HEK293 (cell line): ENCODE data around the gene ZBTB20.

ENCODE experiments used
- CTCF ChIA-PET: fragments of 350-600 bp; formaldehyde crosslinking; extraction: SDS; loops from one replicate; lab custom pipeline; 2021; ENCODE audit warnings: antibody characterized with exemption; lab: Yijun Ruan, JAX
- POLR2A ChIA-PET: fragments of 300-600 bp; formaldehyde crosslinking; extraction: SDS; loops from one replicate; lab custom pipeline; 2020; ENCODE audit warnings: antibody characterized with exemption, inconsistent platforms; lab: Yijun Ruan, JAX
- H3K27ac ChIP-seq: fragments of 200-500 bp; sonication (Bioruptor generic); 2 replicates; pipeline ENCODE4 v1.5.1; 2014; ENCODE audit warnings: low read depth, low read length, control low read depth, inconsistent platforms; ENCODE audit errors: extremely low read depth
- H3K36me3 ChIP-seq, 2 experiments: fragments of 200-500 bp in 1 of 2; sonication (Bioruptor generic) in 1 of 2; 1 replicate in 1 of 2; 2 replicates in 1 of 2; pipeline ENCODE4 v1.5.1; 2014 to 2017; ENCODE audit warnings: inconsistent platforms in 2 of 2, low read length in 2 of 2; ENCODE audit not compliant: control insufficient read depth in 2 of 2, insufficient read depth in 1 of 2
- H3K4me1 ChIP-seq: fragments of 200-500 bp; sonication (Bioruptor generic); 2 replicates; pipeline ENCODE4 v1.5.1; 2014; ENCODE audit warnings: mild to moderate bottlenecking, low read length, inconsistent platforms; ENCODE audit not compliant: control insufficient read depth, insufficient read depth
- H3K4me3 ChIP-seq: 2 replicates; pipeline ENCODE4 v1.5.1; 2011; ENCODE audit warnings: low read depth, mild to moderate bottlenecking, control low read depth, low read length, moderate library complexity
- H3K9me3 ChIP-seq: fragments of 200-500 bp; sonication (Bioruptor generic); 2 replicates; pipeline ENCODE4 v1.5.1; 2014; ENCODE audit warnings: low read depth, low read length, inconsistent platforms; ENCODE audit not compliant: control insufficient read depth, insufficient read depth
- BCL11B ChIP-seq: fragments of 450-650 bp; formaldehyde crosslinking; IDR thresholded peaks from 2 replicates; pipeline ENCODE4 v1.5.1; 2016; ENCODE audit warnings: low read depth, missing biosample characterization, missing genetic modification characterization
- KLF16 ChIP-seq: fragments of 450-650 bp; formaldehyde crosslinking; IDR thresholded peaks from 2 replicates; pipeline ENCODE4 v1.5.1; 2017; ENCODE audit warnings: missing biosample characterization, missing genetic modification characterization
- KLF17 ChIP-seq: fragments of 450-650 bp; formaldehyde crosslinking; IDR thresholded peaks from 2 replicates; pipeline ENCODE4 v1.5.1; 2016; ENCODE audit warnings: missing biosample characterization, missing genetic modification characterization
- PRDM6 ChIP-seq: fragments of 450-650 bp; formaldehyde crosslinking; IDR thresholded peaks from 2 replicates; pipeline ENCODE4 v1.5.1; 2017; ENCODE audit warnings: missing biosample characterization, missing genetic modification characterization
- RBAK ChIP-seq: fragments of 450-650 bp; formaldehyde crosslinking; IDR thresholded peaks from 2 replicates; pipeline ENCODE4 v1.5.1; 2016; ENCODE audit warnings: missing biosample characterization, missing genetic modification characterization
- SCRT2 ChIP-seq: fragments of 450-650 bp; formaldehyde crosslinking; IDR thresholded peaks from 2 replicates; pipeline ENCODE4 v1.5.1; 2016; ENCODE audit warnings: missing biosample characterization, missing genetic modification characterization
- ZBTB21 ChIP-seq: fragments of 450-650 bp; formaldehyde crosslinking; IDR thresholded peaks from 2 replicates; pipeline ENCODE4 v1.5.1; 2017; ENCODE audit warnings: missing biosample characterization, missing genetic modification characterization
- ZBTB48 ChIP-seq: fragments of 450-650 bp; formaldehyde crosslinking; IDR thresholded peaks from 2 replicates; pipeline ENCODE4 v1.5.1; 2016; ENCODE audit warnings: missing biosample characterization, missing genetic modification characterization
- ZBTB49 ChIP-seq: fragments of 450-650 bp; formaldehyde crosslinking; IDR thresholded peaks from 2 replicates; pipeline ENCODE4 v1.5.1; 2016; ENCODE audit warnings: missing biosample characterization, missing genetic modification characterization, low read depth
- ZNF184 ChIP-seq: fragments of 450-650 bp; IDR thresholded peaks from 2 replicates; pipeline ENCODE4 v1.5.1; 2018; ENCODE audit warnings: missing biosample characterization, mild to moderate bottlenecking, missing genetic modification characterization
- ZNF202 ChIP-seq: fragments of 450-650 bp; formaldehyde crosslinking; IDR thresholded peaks from 2 replicates; pipeline ENCODE4 v1.5.1; 2016; ENCODE audit warnings: missing biosample characterization, missing genetic modification characterization, borderline replicate concordance
- ZNF292 ChIP-seq: fragments of 450-650 bp; formaldehyde crosslinking; IDR thresholded peaks from 2 replicates; pipeline ENCODE4 v1.5.1; 2016; ENCODE audit warnings: low read depth, missing biosample characterization, missing genetic modification characterization, borderline replicate concordance
- ZNF394 ChIP-seq: fragments of 450-650 bp; formaldehyde crosslinking; IDR thresholded peaks from 2 replicates; pipeline ENCODE4 v1.5.1; 2016; ENCODE audit warnings: missing biosample characterization, missing genetic modification characterization, mild to moderate bottlenecking, moderate library complexity, borderline replicate concordance
- ZNF404 ChIP-seq: fragments of 450-650 bp; formaldehyde crosslinking; IDR thresholded peaks from 2 replicates; pipeline ENCODE4 v1.5.1; 2017; ENCODE audit warnings: missing biosample characterization, missing genetic modification characterization
- ZNF433 ChIP-seq: fragments of 450-650 bp; formaldehyde crosslinking; IDR thresholded peaks from 2 replicates; pipeline ENCODE4 v1.5.1; 2016; ENCODE audit warnings: missing biosample characterization, missing genetic modification characterization, low read depth
- ZNF501 ChIP-seq: fragments of 450-650 bp; formaldehyde crosslinking; IDR thresholded peaks from 2 replicates; pipeline ENCODE4 v1.5.1; 2016; ENCODE audit warnings: missing biosample characterization, missing genetic modification characterization
- ZNF514 ChIP-seq: fragments of 450-650 bp; formaldehyde crosslinking; IDR thresholded peaks from 2 replicates; pipeline ENCODE4 v1.5.1; 2016; ENCODE audit warnings: missing biosample characterization, missing genetic modification characterization
- ZNF529 ChIP-seq: fragments of 450-650 bp; formaldehyde crosslinking; IDR thresholded peaks from 2 replicates; pipeline ENCODE4 v1.5.1; 2017; ENCODE audit warnings: missing genetic modification characterization, missing biosample characterization; ENCODE audit not compliant: insufficient replicate concordance
- ZNF544 ChIP-seq: fragments of 450-650 bp; formaldehyde crosslinking; IDR thresholded peaks from 2 replicates; pipeline ENCODE4 v1.5.0; 2017; ENCODE audit warnings: missing biosample characterization, missing genetic modification characterization
- ZNF561 ChIP-seq: fragments of 450-650 bp; IDR thresholded peaks from 2 replicates; pipeline ENCODE4 v1.5.1; 2018; ENCODE audit warnings: missing biosample characterization, missing genetic modification characterization, borderline replicate concordance
- ZNF664 ChIP-seq: fragments of 450-650 bp; formaldehyde crosslinking; IDR thresholded peaks from 2 replicates; pipeline ENCODE4 v1.5.1; 2016; ENCODE audit warnings: missing biosample characterization, missing genetic modification characterization
- ZNF692 ChIP-seq: fragments of 450-650 bp; formaldehyde crosslinking; IDR thresholded peaks from 2 replicates; pipeline ENCODE4 v1.5.1; 2016; ENCODE audit warnings: missing biosample characterization, missing genetic modification characterization
- ZNF701 ChIP-seq: fragments of 450-650 bp; formaldehyde crosslinking; IDR thresholded peaks from 2 replicates; pipeline ENCODE4 v1.5.1; 2016; ENCODE audit warnings: missing biosample characterization, missing genetic modification characterization

ZBTB20 gene

GRCh38 chr3:114861666-114862065 lies 285.4 kb downstream of the ZBTB20 start:
- Histone ChIP-seq H3K4me3 (no peak overlapping the region), H3K27ac (no peak overlapping the region), H3K36me3 (no peaks in the 10 kb centered on the region), H3K9me3 (no peaks in the 10 kb centered on the region), H3K4me1 (no peaks in the 10 kb centered on the region)
- TF ChIP-seq ZNF561 (tag by site-specific recombination) = no peak
- no peak for TF ChIP-seq PRDM6 (tag by site-specific recombination)
- TF ChIP-seq ZNF501 (tag by site-specific recombination) = no peak
- no peak for TF ChIP-seq ZNF664 (tag by site-specific recombination)
- no peak for TF ChIP-seq ZBTB48
- TF ChIP-seq ZNF404 (tag by site-specific recombination) = no peak
- no peak for TF ChIP-seq ZBTB21
- no peak for TF ChIP-seq SCRT2 (tag by site-specific recombination)
- TF ChIP-seq ZNF394 = no peak
- no peak for TF ChIP-seq RBAK
- no peak for TF ChIP-seq ZNF692
- no peak for TF ChIP-seq BCL11B
- no peak for TF ChIP-seq ZNF433
- ChIA-PET CTCF (no interaction called here), POLR2A (no interaction called here)

GRCh38 chr3:114860531-114860930 lies 286.6 kb downstream of the ZBTB20 start:
- no peaks in the 10 kb centered on the region for H3K9me3 ChIP-seq
- no peak overlapping the region for H3K27ac ChIP-seq
- POLR2A ChIA-PET = no interaction called here
- no peak for TF ChIP-seq ZNF514 (tag by site-specific recombination)
- TF ChIP-seq KLF16 (tag by site-specific recombination) = no peak
- no peak for TF ChIP-seq ZBTB49 (tag by site-specific recombination)
- no peak for TF ChIP-seq ZNF544
- TF ChIP-seq KLF17 (tag by site-specific recombination) = no peak
- no peak for TF ChIP-seq ZNF202 (tag by site-specific recombination)
- no peak for TF ChIP-seq ZNF529 (tag by site-specific recombination)
- no peak for TF ChIP-seq ZNF184 (tag by site-specific recombination)
- TF ChIP-seq ZNF701 (tag by site-specific recombination) = no peak
- no peak for TF ChIP-seq ZNF292 (tag by site-specific recombination)
- TF ChIP-seq, all 188 proteins: peak for 0
- Histone ChIP-seq H3K4me3 (no peak overlapping the region), H3K36me3 (no peaks in the 10 kb centered on the region), H3K4me1 (no peaks in the 10 kb centered on the region)
- CTCF ChIA-PET = no interaction called here
